Bone marrow (tissue), 2 donors: ENCODE measurements around the gene POU6F2.
"Not testable (repeated sequence)": the region's sequence is repeated elsewhere in the genome, so short reads cannot be mapped to it uniquely, and the experiment has no call there.

Source experiments
- DNase-seq, 2 donors: peaks; one replicate each; lab custom pipeline; 2025; lab: John Stamatoyannopoulos, UW

Gene POU6F2

GRCh38 chr7:39304668-39305405, 327.1 kb downstream of the POU6F2 start:
- no peak for DNase-seq

- no peak for DNase-seq
Measured at GRCh38 chr7:39306016-39306570, 328.4 kb downstream of the POU6F2 start.

- no peak for DNase-seq
Measured at GRCh38 chr7:39310699-39311098, 333.0 kb downstream of the POU6F2 start.

DNA sequence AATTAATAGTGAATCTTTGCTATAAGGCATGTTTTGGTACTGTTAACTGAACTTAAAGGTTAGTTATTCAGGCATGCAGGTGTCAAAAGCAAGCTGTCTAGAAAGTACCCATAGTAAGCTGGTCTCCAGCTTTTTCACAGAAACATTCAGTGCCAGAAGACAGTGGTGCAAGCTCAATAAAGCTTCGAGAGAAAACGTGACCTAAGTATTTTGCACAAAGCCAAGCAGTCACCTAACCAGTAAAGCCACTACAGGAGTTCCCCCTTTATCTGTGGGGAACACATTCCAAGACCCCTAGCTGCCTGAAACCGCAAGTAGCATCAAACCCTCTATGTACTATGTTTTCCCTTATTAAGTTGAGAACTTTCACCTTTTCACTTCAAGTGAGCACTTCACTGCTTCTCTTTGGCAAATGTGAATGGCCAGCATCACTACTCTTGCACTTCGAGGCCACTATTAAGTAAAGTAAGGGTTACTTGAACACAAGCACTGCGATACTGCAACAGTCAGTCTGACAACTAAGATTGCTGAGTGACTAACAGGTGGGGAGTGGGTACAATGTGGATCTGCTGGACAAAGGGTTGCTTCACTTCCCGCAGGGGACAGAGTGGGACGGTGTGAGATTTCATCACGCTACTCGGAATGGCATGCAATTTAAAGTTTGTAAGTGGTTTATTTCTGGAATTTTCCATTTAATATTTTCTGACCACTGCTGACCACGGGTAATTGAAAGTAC, 334.7 kb downstream of the POU6F2 start:
- DNase-seq = no peak

DNA sequence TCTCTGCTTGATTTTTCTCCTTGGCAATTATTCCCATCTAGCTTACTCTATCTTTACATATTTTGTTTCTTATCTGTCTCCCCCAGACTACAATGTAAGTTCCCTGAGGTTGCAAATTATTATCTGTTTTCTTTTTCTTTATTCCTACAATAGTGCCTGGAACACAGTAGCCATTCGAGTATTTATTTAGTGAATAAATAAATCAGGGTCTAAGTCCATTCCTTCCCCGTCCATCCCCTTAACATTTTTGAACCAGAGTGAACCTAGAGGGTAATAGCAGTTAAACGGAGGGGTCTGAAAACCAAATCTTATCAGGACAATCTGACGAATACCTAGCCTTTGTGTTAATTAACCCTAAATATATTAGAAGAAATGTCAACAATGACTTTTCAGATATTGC, 335.7 kb downstream of the POU6F2 start:
- no peak for DNase-seq

- no peak for DNase-seq
Measured at GRCh38 chr7:39313974-39314373, 336.3 kb downstream of the POU6F2 start.

GRCh38 chr7:39317107-39317506, 339.4 kb downstream of the POU6F2 start:
- no peak for DNase-seq

GRCh38 chr7:39317896-39318295, 340.2 kb downstream of the POU6F2 start:
- DNase-seq = no peak

DNA sequence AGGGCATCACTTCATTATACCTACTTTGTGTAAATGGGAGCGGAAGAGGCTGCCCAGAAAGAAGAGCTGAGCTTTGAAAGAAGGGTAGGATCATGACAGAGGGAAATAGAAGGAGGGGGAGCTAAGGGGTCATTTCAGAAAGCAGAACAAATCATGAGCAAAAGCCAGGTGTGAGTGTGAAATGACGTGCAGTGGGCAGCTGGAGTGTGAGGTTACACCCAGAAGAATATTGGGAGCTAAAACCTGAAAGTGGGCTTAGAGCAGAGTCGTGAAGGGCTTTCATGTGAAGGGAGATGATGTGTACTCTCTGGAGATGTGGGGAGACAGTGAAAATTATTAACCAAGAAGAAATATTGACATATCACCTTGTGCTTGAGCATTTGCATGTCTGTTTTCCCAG, 343.5 kb downstream of the POU6F2 start:
- DNase-seq = no peak

GRCh38 chr7:39321909-39322498, 344.3 kb downstream of the POU6F2 start:
- no peak for DNase-seq

DNA sequence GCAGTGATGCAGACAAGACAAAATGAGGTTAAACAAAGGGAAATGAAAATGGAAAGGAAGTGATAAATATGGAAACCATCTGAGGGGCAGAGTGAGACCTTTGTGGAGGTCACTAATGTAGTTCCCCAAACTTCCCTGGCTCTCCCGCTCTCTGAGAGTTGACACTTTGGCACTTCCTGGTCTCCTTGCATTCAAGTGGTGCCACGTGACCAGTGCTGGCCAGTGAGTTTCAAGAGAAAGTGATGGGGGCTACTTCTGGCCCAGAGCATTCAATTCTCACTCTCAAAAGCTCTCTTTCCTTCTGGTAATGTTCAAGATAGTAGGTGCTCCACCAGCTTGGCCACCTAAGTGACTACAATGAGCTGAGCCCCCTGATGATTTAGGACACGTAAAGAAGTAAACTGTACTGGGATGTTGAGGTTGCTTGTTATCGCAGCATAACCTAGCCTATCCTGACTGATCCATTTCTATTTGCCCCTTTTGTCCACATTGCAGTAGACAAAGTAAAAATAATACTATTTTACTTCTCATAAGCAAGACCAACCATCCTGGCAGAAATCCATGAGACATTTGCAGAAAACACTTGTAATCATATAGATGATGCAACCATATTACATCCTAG, 346.5 kb downstream of the POU6F2 start:
- DNase-seq = no peak

DNA sequence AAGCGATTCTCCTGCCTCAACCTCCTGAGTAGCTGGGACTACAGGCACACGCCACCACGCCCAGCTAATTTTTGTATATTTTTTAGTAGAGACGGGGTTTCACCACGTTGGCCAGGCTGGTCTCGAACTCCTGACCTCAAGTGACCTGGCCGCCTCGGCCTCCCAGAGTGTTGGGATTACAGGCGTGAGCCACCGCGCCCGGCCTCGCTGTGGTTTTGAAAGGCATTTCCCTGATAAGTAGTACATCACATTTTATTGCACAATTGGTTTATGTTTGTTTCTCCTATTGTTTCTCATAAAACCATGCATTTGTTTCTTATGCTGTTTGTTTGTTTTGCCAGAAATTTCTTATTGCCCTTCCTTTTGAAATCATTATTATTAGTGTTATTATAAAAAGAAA, 353.9 kb downstream of the POU6F2 start:
- not testable (repeated sequence) for DNase-seq

GRCh38 chr7:39332142-39332541, 354.4 kb downstream of the POU6F2 start:
- DNase-seq = no peak

GRCh38 chr7:39333701-39334100, 356.0 kb downstream of the POU6F2 start:
- DNase-seq = no peak

- DNase-seq = no peak
Measured at GRCh38 chr7:39336442-39336841, 358.7 kb downstream of the POU6F2 start.

DNA sequence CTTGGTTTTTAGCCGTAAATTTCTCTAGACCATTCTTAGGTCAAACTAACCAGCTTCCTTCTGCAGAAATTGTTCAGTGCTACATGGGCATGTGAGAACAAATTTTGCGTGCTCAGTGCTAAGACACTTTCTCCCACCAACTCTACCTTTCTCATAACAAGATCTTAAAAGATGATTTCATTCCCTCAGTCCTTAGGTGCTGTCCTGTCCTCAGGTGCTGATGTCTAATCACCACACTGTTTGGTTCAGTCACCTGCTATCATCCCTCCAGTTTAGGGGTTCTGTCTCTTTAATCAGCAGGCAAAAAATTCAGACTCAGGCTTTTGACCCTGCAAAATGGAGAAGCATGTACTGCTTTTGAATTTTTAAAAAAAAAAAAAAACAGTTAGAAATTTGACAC, 361.0 kb downstream of the POU6F2 start:
- no peak for DNase-seq

DNA sequence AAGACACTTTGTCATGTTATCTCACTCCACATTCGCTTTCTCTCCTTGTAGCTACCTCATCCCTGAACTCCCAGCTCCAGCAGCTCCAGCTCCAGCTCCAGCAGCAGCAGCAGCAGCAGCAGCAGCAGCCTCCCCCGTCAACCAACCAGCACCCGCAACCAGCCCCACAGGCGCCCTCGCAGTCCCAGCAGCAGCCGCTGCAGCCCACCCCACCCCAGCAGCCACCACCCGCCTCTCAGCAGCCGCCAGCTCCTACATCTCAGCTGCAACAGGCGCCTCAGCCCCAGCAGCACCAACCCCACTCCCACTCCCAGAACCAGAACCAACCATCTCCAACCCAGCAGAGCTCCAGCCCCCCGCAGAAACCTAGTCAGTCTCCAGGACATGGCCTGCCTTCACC, 361.9 kb downstream of the POU6F2 start:
- no peak for DNase-seq

DNA sequence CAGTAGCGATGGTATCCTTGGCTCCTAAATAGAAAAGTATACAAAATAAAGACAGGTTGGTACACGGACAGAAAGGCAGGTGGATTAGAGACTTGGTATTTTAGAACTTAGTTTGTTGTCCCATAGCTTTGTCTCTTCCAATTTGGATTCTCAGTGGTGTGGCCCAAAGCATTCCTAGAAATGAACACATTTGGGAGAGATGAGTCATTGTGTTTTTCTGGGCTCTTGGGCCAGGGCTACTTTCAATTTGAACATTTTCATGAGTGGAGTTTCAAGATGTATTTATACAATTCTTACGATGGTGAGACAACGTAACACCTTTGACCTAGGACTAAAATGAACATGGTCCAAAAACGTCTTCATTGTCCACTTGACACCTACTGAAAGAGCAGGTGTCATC, 363.4 kb downstream of the POU6F2 start:
- no peak for DNase-seq

DNA sequence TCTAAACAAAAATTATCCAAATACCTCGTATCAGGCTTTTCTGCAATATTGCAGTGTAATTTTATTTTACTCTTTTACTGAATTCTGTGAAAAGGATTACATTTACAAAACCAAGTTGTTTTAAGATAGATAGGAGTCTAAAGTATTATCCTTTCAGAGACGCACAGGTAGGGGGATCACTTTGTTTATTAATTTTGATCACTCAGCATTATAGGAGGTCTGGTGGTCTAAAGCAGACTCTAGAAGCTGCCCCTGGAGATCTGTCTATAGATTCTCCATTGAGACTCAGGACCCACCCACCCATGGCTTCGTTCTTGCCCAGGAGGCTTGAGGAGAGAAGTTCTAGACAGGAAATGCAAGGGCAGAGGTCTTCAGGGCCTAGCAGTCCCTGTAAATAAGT, 365.1 kb downstream of the POU6F2 start:
- no peak for DNase-seq

DNA sequence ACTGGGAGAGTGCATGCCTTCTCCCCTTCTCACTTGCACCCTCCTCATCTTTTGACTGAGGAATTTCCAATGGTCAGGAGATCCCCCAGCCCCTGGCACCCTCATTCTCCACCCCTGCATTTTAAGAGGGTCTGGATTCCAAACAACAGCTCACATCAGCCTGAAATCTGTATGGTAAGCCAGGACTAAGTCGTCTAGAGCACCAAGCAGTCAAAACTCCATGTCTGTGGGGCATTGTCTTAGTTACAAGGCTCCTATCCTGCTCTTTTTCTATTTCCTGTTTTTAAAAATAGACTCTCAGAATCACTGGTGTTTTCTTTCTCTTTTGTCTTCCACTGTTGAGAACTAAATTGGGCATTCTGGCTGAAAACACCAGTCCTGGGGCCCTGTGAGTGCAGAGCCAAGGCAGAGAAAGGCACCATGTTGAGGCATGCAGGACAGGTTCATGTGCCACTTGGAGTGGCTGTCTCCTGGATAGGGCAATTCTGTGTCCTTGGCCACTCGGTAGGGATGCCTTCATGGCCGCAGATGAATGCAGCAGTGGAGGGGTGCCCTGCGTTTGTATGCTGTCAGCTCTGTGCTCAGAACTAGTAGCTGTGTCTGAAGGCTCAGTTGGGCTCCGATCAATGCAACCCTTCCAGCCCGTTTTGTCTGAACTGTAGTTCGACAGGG, 371.9 kb downstream of the POU6F2 start:
- DNase-seq = peak in 1 of 2 donors; percentile 19

DNA sequence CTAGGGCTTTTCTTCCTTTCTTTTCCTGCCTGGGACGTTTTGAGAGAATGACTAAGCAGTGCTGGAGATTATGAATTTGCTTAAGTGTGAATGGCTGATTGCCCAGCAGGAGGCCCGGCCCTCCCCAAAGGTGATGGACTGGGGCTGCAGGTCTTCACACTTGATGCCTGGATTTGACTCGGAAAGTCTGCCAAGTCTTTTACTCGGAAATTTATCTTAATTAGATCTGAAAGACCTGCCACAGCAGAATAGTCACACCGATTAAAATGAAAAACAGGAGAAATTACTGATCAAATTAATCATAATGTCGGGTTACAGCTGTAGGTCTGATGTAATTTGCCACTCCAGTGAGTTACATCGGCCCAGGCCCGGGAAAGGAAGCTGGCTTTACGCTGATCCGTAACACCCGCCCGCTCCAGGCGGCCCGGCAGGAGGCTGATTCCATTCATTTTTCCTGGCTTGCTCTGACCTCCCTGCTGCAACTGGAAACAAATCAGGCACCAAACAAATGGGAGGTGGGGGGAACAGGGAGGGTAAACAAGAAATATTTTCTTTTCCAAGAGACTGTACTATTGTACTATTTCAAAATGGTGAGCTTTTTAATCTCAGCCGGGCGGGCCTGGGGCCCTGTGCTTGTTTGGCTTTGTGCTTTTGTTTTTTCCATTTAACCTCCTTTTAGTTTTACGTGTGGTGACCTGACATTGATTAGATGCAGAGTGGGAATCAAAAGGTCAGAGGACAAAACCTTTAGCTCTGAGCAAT, 376.1 kb downstream of the POU6F2 start:
- DNase-seq = no peak
